HG03571 (cell line): ENCODE data around the gene UCK1.
"Not testable (repeated sequence)": the region's sequence is repeated elsewhere in the genome, so short reads cannot be mapped to it uniquely, and the experiment has no call there.

ENCODE experiments used
- ATAC-seq: cut with Tn5 transposase; IDR thresholded peaks from one replicate; pipeline ENCODE4 v1.9.1; 2021; ENCODE audit not compliant: unreplicated experiment

The UCK1 gene

DNA sequence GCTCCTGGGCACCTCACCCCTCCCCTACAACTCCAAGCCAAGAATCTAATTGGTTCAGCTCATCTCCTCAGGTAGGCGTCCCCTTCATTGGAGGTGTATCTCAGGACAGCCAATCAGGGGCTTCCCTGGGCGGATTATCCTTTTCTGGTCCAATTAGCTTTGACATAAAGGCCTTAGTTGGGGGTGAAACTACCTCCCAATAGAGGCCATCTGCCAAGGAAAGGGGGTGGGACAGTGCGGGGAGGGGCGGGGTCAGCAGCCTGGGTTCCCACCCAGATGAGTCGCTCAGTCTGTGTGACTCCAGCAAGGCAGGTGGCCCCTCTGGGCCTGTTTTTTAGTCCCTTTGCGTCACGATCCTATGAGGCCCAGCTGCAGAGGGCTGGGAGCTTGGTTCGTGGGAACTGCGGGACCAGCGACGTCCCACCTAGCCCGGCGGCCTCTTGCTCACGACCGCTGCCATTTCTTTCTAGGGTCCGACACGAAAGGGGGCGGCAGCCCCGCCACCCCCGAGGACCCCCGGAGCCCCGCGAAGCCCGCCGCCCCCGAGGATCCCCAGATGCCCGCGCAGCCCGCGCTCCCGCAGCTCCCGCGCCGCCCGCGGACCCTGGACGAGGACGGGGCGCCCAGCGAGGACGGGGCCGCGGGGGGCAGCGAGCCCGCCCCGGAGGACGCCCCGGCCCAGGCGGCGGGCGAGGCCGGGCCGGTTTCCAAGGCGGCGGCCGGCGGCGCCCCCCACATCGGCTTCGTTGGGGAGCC, 23.2 kb upstream of the UCK1 start:
- no peak for ATAC-seq

DNA sequence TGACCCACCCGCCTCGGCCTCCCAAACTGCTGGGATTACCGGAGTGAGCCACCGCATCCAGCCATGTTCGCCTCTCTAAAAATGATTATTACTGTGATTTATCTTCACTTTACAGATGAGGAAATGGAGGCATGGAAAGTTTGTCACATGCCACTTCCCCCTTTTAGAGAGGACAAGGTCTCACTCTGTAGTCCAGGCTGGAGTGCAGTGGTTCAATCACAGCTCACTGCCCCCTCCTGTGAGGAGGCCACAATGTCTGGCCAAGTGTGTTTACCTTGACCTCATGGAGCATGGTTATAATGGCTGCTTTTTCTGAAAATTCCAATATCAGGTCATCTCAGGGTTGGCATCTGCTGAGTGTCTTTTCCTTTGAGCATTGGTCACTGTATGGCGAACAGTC, 21.0 kb upstream of the UCK1 start:
- ATAC-seq = no peak

DNA sequence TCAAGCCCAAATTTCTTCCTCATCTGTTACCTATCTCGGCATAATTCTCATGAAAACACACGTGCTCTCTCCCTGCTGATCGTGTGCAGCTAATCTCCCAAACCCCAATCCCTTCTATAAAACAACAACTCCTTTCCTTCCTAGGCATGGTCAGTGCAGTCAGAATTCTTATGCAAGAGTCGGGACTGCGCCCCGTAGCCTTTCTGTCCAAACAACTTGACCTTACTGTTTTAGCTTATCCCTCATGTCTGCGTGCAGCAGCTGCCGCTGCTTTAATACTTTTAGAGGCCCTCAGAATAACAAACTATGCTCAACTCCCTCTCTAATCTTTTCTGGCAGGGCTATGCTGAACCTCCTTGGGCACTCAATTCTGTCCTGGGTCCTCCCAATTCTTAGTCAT, 19.4 kb upstream of the UCK1 start:
- not testable (repeated sequence) for ATAC-seq

GRCh38 chr9:131549186-131549585, 18.1 kb upstream of the UCK1 start:
- not testable (repeated sequence) for ATAC-seq

GRCh38 chr9:131546336-131547084, 15.4 kb upstream of the UCK1 start:
- ATAC-seq = no peak

GRCh38 chr9:131545786-131546335, 14.8 kb upstream of the UCK1 start:
- ATAC-seq = no peak

GRCh38 chr9:131545003-131545785, 14.1 kb upstream of the UCK1 start, which contains the start of gene PRRT1B:
PRRT1B (plus strand) TSS chr9:131545523; CDS start chr9:131545616, 93 bp downstream.
- no peak for ATAC-seq

DNA sequence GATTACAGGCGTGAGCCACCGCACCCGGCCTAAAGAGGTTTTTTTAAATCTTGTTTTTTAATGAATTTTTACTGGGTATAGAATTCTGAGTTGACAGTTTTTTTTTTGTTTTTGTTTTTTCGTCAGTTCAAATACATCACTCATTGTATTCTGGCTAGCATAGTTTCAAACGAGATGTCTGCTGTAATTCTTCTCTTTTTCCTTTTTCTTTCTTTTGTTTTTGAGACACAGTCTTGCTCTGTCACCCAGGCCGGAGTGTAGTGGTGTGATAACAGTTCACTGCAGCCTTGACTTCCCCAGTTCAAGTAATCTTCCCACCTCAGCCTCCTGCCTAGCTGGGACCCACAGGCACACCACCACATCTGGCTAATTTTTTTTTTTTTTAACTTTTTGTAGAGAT, 12.1 kb upstream of the UCK1 start:
- ATAC-seq = no peak

DNA sequence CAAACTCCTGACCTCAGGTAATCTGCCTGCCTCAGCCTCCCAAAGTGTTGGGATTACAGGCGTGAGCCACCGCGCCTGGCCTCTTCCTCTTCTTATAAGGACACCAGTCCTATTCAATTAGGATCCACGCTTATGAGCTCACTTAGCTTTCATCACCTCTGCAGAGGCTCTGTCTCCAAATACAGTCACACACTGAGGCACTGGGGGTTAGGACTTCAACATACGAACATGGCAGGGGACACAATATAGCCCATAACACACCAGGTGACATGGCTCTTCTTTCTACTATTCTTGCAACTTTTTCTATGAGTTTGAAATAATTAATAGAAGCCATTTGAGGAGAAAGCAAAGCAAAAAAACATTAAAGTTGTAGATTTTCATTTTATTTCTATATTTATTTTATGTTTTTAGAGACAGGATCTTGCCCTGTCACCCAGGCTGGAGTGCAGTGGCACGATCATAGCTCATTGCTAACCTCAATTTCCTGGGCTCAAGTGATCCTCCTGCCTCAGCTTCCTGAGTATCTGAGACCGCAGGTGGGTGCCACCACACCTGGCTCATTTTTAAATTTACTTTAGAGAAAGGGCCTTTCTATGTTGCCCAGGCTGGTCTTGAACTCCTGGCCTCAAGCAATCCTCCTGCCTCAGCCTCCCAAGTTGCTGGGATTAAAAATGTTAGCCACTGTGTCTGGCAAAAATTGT, 8.3 kb upstream of the UCK1 start:
- ATAC-seq = no peak

GRCh38 chr9:131537946-131538345, 6.9 kb upstream of the UCK1 start:
- no peak for ATAC-seq

- no peak for ATAC-seq
These were observed 3.7 kb upstream of the UCK1 start for GRCh38 chr9:131534721-131535237.

- peak; percentile 21 for ATAC-seq
These were observed 530 bp downstream of the UCK1 start for GRCh38 chr9:131530546-131530919.

DNA sequence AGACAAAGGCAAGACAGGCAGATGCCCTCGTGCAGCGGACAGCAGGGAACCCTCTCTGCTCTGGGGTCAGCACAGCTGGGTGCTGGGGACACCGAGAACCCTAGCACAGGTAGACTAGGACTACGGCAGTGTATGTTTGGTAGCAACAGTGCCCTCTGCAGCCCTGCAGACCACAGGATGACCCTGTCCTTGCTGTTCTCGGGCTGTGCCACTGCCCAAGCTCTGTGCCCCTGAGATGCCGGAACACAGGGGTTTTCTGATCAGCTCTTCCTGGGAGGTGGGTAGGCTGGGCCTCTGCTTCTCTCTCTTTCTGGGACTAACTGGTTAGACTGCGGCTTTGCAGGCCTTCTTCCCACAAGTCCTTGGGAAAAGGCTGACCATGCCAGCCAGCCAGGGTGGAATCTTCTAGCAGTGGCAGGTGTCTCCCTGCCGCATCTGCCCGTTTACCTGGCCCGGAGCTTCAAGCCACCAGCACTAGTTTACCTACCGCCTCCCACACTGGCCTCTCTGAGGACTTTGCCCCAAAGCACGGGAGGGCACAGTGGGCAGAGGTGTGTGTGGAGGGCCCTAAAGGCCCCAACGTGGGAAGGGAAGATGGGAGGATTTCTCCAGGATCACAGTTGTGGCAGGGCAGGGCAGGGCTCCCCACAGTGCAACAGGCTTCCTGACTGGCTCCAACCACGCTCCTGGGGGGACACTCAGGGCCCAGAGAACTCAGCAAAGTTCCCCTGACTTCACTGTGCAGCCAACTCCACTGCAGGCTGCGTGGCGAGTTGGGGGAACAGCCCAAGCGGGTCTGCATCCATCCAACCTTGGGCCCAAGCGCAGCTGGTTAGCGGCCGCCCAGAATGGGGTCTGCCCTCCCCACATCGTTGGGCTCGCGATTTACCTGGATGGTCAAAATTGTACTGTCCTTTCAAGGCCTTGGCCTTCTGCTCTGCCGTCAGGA, 1.2 kb downstream of the UCK1 start:
- no peak for ATAC-seq

- no peak for ATAC-seq
These were observed 2.1 kb downstream of the UCK1 start for GRCh38 chr9:131528886-131529505.

DNA sequence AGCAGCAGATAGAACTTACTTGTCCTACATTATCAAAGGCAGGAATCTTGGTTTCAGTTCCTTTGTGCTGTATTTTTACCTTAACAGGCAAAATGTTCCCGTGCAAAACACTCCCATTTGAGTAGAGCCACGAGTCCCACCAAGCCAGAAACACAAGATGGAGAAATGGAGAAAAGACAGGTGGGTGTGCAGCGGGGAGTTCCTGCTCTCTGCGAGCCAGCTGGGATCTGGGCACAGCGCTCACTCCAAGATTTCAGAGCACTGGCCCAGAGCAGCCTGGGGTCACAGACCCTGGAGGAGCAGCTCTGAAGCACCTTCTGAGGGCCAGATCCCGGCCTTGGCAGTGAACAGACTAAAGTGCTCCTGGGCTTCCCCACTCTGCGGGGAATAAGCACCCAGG, 2.9 kb downstream of the UCK1 start:
- no peak for ATAC-seq

DNA sequence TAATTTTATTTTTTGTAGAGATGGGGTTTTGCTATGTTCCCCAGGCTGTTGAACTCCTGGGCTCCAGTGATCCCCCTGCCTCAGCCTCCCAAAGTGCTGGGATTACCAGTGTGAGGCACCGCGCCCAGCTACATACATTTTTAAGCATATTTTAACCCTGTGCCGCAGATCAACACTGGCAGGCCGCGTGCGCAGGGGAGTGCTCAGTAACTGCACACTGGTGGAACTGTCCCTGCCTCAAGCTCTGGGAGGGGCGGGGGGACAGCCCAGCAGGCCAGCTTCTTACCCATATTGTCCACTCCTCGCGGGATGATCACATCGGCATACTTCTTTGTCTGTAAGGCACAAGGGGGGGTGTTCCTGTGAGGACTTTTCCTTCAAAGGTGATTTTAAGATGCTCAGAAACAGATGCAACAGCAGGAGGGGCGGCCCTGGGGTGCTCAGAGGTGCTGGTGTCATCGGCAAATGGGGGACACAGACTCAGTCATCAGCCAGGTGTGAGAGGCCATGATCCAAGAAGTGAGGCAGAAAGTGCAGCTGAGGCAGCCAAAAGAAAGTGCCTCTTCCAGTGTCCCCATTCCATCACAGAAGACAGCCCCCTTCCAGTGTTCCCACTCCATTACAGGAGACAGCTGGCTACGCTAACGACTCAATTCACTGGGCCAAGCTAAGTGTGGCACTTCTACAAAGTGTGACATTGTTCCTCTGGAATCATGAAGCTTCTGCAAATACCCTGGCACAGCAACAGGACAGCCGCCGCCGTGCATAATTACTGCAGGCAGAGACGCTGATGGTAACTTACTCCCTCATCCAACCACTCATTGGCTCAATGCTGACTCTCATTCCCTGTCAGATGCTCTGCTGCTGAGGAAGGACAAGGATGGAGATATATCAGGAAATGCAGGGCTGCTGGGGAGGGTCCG, 5.2 kb downstream of the UCK1 start:
- no peak for ATAC-seq

DNA sequence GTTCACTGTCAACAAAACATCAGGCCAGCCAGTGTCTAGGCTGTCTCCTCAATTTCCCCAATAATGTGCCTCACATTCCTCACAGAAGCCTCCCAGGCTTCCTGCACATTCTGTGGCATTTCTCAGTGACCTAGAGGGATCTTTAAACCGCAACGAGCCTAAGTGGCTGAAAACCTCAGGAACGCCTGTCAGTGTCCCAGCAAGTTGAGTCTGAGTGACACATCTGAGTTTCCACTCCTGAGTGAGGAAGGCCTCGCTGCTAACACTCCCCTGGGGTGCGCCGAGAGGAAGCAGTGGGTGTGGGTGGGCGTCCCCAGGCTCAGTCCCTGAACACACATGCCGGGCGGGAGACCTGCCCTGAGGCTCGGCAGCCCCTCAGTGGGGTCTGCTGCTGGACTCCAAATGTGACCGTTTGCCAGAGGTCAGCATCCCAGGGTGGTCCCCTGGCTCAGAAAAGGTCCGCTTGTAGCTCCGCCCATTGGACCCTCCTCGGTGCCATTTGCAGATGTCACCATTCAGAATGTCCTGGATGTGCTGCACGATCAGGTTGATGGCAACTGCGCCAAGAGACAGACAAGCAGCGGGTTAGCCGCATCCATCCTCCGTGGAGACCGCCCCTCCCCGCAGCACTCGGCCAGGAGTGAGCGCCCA, 6.3 kb downstream of the UCK1 start:
- ATAC-seq = no peak
